ENCODE measurements around the gene THEMIS. TPM values are rescaled to one million over a fixed set of nuclear protein-coding genes. Genes with fewer than 3 reads are reported as not detected.

THEMIS gene
- total RNA-seq, 4 donors from 2014 or later, result 3.8 to 9.1 (median 6.0) TPM

DNA sequence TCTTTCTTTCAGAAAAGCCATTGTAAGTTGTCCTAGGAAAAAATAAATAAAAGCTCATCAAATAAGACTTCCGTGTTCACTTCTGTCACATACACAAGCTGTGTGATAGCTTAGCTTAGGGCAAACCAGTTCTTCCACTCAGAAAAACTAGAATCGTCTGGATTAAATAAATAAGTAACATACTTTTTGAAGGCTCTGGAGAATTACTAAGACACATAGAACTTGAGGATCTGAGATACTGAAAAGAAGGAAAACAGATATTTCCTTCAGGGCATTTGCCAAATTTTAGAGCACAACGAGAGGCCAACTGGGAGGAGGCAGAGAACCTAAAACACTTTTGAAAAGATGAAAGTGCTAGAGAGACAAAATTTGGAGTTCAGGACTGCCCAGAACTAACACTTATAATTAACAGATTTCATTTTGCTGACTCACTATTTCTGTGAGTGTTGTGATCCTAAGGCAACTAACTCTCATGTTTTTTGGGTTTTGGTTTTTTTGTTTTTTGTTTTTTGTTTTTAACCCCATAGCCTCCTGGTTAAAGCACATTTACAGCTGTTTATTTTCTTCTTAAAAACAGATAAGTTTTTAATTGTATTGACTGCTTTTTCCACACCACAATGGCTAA, 38.7 kb upstream of the THEMIS start:
- Histone ChIP-seq H3K27ac (no peak overlapping the region), H3K27me3 (no peaks in the 10 kb centered on the region), H3K9me3 (no peaks in the 10 kb centered on the region), H3K4me3 (no peak overlapping the region), H3K36me3 (no peaks in the 10 kb centered on the region), H3K4me1 (no peaks in the 10 kb centered on the region)
- TF ChIP-seq, protein P1, sequence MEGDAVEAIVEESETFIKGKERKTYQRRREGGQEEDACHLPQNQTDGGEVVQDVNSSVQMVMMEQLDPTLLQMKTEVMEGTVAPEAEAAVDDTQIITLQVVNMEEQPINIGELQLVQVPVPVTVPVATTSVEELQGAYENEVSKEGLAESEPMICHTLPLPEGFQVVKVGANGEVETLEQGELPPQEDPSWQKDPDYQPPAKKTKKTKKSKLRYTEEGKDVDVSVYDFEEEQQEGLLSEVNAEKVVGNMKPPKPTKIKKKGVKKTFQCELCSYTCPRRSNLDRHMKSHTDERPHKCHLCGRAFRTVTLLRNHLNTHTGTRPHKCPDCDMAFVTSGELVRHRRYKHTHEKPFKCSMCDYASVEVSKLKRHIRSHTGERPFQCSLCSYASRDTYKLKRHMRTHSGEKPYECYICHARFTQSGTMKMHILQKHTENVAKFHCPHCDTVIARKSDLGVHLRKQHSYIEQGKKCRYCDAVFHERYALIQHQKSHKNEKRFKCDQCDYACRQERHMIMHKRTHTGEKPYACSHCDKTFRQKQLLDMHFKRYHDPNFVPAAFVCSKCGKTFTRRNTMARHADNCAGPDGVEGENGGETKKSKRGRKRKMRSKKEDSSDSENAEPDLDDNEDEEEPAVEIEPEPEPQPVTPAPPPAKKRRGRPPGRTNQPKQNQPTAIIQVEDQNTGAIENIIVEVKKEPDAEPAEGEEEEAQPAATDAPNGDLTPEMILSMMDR (IDR thresholded peaks at IDR 0.05), result no peak
- TF ChIP-seq POLR2A (IDR thresholded peaks at IDR 0.05), result no peak
- no peak for DNase-seq

DNA sequence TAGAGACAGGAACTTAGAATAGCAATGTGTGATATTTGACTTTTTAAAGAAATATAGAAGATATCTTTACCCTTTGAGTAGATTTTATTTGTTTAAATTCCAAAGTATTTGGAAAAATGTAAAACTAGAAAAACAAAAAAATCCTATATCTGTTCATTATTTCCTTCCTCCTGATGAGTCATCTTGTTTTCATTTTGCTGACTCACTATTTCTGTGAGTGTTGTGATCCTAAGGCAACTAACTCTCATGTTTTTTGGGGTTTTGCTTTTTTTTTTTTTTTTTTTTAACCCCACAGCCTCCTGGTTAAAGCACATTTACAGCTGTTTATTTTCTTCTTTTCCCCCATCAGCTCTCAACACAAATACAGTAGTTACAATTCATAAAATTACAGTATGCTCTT, 37.8 kb upstream of the THEMIS start:
- DNase-seq, result no peak
- no peak overlapping the region for H3K27ac ChIP-seq

DNA sequence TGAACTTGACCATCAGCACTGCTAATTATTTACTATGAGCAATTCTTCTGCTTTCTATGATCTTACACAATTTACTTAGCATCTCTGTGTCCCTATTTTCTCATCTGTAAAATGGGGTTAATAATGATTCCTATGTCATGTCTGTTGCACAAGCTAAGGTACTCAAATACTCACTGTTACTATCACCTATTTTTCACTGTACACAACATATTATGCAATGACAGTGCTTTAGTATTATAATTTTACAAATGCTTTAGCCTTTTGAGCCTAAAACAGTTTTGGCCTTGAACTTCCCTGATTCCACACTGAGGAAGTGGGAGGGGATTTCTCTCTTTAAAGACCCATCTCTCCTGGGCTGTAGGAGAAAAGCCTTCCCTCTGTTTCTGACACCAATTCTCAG, 36.9 kb upstream of the THEMIS start:
- no peak for DNase-seq
- Histone ChIP-seq H3K36me3 (no peaks in the 10 kb centered on the region), H3K4me1 (no peaks in the 10 kb centered on the region), H3K27ac (no peak overlapping the region), H3K4me3 (no peak overlapping the region), H3K27me3 (no peaks in the 10 kb centered on the region), H3K9me3 (peaks cover 0 to under 1% (median 0%) of the 10 kb centered on the region in 4 donors)
- TF ChIP-seq POLR2A (IDR thresholded peaks at IDR 0.05), result no peak
- TF ChIP-seq, protein P1 (IDR thresholded peaks at IDR 0.05), result no peak

More for the DNA sequence above, 37.8 kb upstream of the THEMIS start:
- TF ChIP-seq, protein P1 (IDR thresholded peaks at IDR 0.05), result no peak
- no peaks in the 10 kb centered on the region for H3K9me3 ChIP-seq
- no peaks in the 10 kb centered on the region for H3K4me1 ChIP-seq
- H3K36me3 ChIP-seq, result no peaks in the 10 kb centered on the region
- H3K27me3 ChIP-seq, result no peaks in the 10 kb centered on the region
- no peak overlapping the region for H3K4me3 ChIP-seq

DNA sequence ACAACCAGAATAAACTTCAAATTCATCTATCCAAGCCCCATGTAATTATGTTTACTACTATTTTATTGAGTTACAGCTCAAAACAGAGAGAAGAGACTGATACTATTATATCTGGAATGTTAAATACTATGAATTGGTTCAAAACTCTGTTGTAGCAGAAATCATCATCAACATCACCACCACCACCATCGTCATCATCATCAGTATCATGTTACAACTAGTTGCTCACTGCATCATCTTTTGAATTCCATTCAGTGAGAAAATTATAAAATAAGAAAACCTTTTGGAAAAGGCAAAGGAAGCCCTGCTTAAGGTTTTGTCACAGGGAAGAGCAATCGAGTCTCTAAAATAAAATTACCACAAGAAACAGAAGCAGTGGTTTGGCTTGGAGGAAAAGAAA, 36.2 kb upstream of the THEMIS start:
- no peaks in the 10 kb centered on the region for H3K4me1 ChIP-seq
- H3K9me3 ChIP-seq, result peaks cover 0 to 4% (median 0%) of the 10 kb centered on the region in 4 donors
- H3K36me3 ChIP-seq, result no peaks in the 10 kb centered on the region
- no peak overlapping the region for H3K4me3 ChIP-seq
- H3K27ac ChIP-seq, result no peak overlapping the region
- TF ChIP-seq, protein P1 (IDR thresholded peaks at IDR 0.05), result no peak
- no peak for TF ChIP-seq POLR2A (IDR thresholded peaks at IDR 0.05)
- no peaks in the 10 kb centered on the region for H3K27me3 ChIP-seq
- no peak for DNase-seq

DNA sequence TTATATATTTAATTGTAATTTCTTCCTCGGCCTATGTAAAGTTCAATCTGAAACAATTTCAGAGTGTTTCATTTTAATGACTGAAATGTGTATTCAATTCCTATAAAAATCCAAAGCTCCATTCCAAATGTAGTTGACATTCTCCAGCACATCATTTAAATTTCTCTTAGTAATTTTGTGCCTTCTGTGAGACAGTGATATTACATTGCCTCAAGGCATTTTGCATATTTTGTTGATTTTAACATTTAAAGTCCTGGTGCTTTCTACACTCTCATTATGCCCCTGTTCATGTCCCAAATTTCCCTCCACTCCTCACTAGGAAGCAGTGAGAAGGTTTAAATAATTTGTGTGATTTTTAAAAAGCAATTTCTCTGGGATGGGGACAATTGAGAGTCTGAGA, 34.1 kb upstream of the THEMIS start:
- DNase-seq, result no peak
- Histone ChIP-seq H3K4me3 (no peak overlapping the region), H3K27ac (peak overlapping the region; percentile 12 to 39 (median 29)), H3K9me3 (peaks cover 0 to 4% (median 0%) of the 10 kb centered on the region in 4 donors), H3K36me3 (no peaks in the 10 kb centered on the region), H3K4me1 (no peaks in the 10 kb centered on the region), H3K27me3 (no peaks in the 10 kb centered on the region)
- TF ChIP-seq, protein P1 (IDR thresholded peaks at IDR 0.05), result no peak
- no peak for TF ChIP-seq POLR2A (IDR thresholded peaks at IDR 0.05)

Measured in Peyer's patch (tissue), 4 donors.